Astrocyte of the spinal cord (primary cell): ENCODE data around the gene MAFF.
A peak's percentile ranks its signal among the peaks of the same experiment; 100 is the strongest.

Experiments
- DNase-seq: peaks from one replicate; pipeline ENCODE4 v3.0.0; 2011; ENCODE audit warnings: low read depth, low spot score
- H3K4me3 ChIP-seq: 2 replicates; pipeline ENCODE4 v1.5.1; 2011; ENCODE audit warnings: low read depth, mild to moderate bottlenecking, low read length, moderate library complexity
- CTCF ChIP-seq: IDR thresholded peaks from 2 replicates; pipeline ENCODE4 v1.5.1; 2012; ENCODE audit warnings: low read depth, mild to moderate bottlenecking, low read length, inconsistent platforms
- in situ Hi-C: cut with HindIII; loops from 2 replicates; pipeline ENCODE4 v1.10.0; 2017; ENCODE audit warnings: low sequenced_read_pairs

MAFF gene

DNA sequence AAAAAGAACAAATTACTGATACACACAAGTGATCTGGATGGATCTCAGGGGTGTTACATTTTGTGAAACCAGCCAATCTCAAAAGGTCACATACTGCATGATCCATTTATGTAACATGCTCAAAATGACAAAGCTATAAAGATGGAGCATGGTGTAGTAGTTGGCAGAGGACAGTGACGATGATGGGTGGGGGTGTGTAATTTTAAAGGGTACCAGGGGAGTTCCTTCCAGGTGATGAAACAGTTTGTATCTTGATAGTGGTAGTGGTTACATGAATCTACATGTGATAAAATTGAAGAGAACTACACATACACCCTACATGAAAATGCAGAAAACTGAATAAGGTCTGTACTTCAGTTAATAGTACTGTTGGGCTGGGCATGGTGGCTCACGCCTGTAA is 53.9 kb downstream of the MAFF start:
- DNase-seq, result no peak
- H3K4me3 ChIP-seq, result no peak overlapping the region
- TF ChIP-seq CTCF, result no peak
- in situ Hi-C loops, result no loop called here

- TF ChIP-seq CTCF, result no peak
- in situ Hi-C loops, result no loop called here
- DNase-seq, result peak; percentile 65
- H3K4me3 ChIP-seq, result no peak overlapping the region
These were observed 55.4 kb downstream of the MAFF start for GRCh38 chr22:38257181-38257580.

- in situ Hi-C loops, result no loop called here
- TF ChIP-seq CTCF, result no peak
- no peak for DNase-seq
- H3K4me3 ChIP-seq, result no peak overlapping the region
These were observed 56.0 kb downstream of the MAFF start for GRCh38 chr22:38257650-38258250.

GRCh38 chr22:38258895-38259294 is 57.1 kb downstream of the MAFF start:
- H3K4me3 ChIP-seq, result no peak overlapping the region
- TF ChIP-seq CTCF, result no peak
- DNase-seq, result no peak
- in situ Hi-C loops, result no loop called here

- in situ Hi-C loops, result no loop called here
- no peak overlapping the region for H3K4me3 ChIP-seq
These were observed 57.6 kb downstream of the MAFF start for GRCh38 chr22:38259370-38259769.

DNA sequence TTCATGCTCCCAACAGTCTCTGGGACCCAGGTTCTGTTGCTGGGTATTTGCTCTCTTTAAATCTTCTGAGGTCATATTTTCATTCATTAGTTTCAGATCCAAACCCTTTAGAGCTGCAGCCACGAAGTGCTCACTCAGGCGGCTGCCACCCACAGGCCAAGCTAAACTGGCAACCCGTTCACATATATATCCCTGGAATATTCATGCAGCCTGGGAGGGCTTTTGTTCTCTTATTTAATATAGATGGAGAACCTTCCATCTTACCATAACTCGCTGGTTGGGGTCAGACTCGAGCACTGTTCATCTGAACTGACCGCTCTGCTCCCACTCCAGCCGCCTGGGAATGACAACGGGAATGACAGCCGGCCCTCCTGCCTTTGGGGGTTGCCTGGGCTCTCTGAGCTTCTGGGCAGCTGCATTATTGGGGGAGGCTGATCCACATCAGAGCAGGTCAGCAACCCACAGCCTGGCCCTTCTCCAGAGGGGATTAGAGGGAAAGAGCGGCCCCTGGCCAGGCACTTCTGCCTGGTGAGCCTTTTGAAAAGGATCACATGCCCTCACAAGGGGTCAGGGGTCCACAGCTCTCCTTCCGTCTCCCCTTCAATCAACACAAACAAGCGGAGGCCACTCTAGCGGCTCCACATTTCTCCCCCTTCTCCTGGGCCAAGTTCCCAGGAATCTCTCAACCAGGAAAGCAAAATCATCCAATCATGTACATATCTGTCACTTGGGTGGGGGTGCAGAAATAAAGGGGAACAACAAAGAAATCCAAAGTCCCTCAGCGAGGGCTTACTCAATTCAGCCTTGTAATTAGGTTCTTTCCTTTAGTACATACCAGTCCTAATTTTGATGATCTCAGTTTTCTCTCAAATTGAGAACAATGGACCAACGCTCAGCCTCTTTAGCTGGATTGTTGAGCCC is 59.2 kb downstream of the MAFF start:
- in situ Hi-C loops, result no loop called here
- peak; percentile 29 for TF ChIP-seq CTCF
- no peak overlapping the region for H3K4me3 ChIP-seq
- peak; percentile 42 for DNase-seq

More at GRCh38 chr22:38259370-38259769, 57.6 kb downstream of the MAFF start:
- TF ChIP-seq CTCF, result no peak
- DNase-seq, result no peak
